Choroid plexus epithelial cell (primary cell): ENCODE results near the gene MCC.

Source experiments
- DNase-seq: peaks from one replicate; pipeline ENCODE4 v3.0.0-alpha.2; 2010; ENCODE audit warnings: low read depth
- H3K4me3 ChIP-seq: 2 replicates; pipeline ENCODE4 v1.5.1; 2011; ENCODE audit warnings: low read depth, mild to moderate bottlenecking, control low read depth, low read length, moderate library complexity
- TF ChIP-seq, protein P1 (sequence below): conservative IDR thresholded peaks from 2 replicates; pipeline ENCODE4 v1.5.1; 2011; ENCODE audit warnings: low read depth, mild to moderate bottlenecking, control low read depth, inconsistent platforms, low read length, moderate library complexity

MCC gene

GRCh38 chr5:113381791-113382190 is 106.5 kb downstream of the MCC start:
- no peak for DNase-seq
- H3K4me3 ChIP-seq: no peak overlapping the region
- TF ChIP-seq, protein P1, sequence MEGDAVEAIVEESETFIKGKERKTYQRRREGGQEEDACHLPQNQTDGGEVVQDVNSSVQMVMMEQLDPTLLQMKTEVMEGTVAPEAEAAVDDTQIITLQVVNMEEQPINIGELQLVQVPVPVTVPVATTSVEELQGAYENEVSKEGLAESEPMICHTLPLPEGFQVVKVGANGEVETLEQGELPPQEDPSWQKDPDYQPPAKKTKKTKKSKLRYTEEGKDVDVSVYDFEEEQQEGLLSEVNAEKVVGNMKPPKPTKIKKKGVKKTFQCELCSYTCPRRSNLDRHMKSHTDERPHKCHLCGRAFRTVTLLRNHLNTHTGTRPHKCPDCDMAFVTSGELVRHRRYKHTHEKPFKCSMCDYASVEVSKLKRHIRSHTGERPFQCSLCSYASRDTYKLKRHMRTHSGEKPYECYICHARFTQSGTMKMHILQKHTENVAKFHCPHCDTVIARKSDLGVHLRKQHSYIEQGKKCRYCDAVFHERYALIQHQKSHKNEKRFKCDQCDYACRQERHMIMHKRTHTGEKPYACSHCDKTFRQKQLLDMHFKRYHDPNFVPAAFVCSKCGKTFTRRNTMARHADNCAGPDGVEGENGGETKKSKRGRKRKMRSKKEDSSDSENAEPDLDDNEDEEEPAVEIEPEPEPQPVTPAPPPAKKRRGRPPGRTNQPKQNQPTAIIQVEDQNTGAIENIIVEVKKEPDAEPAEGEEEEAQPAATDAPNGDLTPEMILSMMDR: no peak

GRCh38 chr5:113380807-113381326 is 107.4 kb downstream of the MCC start:
- no peak overlapping the region for H3K4me3 ChIP-seq
- DNase-seq: no peak
- TF ChIP-seq, protein P1: no peak

GRCh38 chr5:113379936-113380806 is 108.1 kb downstream of the MCC start:
- TF ChIP-seq, protein P1: no peak
- DNase-seq: no peak
- no peak overlapping the region for H3K4me3 ChIP-seq

DNA sequence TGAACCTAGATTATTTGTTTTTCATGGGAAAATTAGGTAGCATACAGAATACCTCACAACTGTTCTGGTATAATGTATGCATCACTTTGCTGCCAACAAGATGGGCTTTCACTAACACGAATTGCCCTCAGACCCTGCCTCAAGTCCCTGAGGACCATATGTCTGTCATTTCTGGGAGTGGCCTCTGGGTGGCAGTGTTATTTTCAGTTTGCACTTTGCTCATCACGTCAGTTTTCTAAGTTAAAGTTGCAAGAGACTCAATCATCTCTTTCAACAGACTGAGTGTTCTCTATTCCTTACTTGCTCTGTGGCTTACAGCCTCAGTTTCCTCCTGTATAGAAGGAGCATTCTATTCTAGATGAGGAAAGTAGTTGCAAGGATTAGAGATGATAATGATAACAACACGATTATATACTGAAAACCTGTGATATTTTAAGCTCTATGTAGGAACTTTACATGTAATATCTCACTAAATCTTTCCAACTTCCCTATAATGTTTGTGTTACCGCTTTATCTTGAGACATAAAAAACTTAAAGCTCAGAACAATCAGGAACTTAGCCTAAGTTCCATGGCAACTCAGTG is 109.2 kb downstream of the MCC start:
- peak; percentile 81 for DNase-seq
- H3K4me3 ChIP-seq: no peak overlapping the region
- TF ChIP-seq, protein P1: peak; percentile 83

GRCh38 chr5:113378514-113378913 is 109.7 kb downstream of the MCC start:
- no peak overlapping the region for H3K4me3 ChIP-seq
- TF ChIP-seq, protein P1: no peak
- DNase-seq: no peak

DNA sequence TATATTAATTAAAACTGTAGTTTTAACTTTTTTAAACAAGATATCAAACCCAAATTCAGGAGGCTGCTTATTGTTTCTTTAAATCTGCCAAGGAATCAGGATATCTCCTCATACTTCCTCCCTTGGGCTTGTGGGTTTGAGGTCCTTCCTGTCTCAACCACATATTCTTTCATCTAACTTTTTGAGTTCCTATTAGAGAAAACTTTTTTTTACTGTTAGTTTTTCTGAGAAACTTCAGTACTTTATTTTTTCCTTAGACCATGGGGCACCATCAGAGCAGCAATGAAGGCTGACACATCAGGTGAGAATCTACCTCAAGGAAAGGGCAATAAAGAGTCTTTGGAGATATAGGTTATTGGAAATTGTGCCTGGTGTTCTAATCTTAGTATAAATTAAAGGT is 110.2 kb downstream of the MCC start:
- peak; percentile 41 for DNase-seq
- no peak overlapping the region for H3K4me3 ChIP-seq
- TF ChIP-seq, protein P1: no peak
